GM19193 (cell line): ENCODE measurements around the gene GRM2.

Experiments
- POLR2A ChIP-seq: IDR thresholded peaks from 4 replicates; pipeline ENCODE4 v1.6.1; 2011; ENCODE audit not compliant: insufficient read depth, insufficient read length; ENCODE audit errors: extremely low read depth

The GRM2 gene

DNA sequence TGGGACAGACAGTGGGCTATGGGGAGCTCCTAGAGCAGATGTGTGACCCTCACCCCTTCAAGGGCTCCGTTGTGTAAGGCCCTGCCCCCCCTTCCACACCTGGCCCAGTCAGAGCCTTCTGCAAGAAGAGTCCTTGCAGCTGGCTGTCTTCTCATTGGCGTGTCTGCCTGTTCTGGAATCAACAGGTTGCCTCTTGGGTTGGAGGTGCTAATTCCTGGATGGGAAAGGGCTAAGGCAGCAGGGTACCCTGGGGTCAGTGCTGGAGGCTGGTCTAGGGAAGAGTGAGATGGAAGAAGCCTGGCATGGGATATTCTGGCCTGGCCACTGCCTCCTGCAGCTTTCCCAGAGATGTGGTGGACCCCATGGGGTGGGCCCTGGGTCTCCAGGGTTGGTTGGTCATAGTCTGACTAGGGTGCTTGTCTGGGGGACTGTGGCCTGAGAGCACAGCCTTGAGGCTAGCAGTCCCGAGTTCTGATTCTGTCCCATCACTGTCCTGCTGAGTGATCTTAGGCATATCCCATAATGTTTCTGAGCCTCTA lies 30.7 kb upstream of the GRM2 start:
- no peak for TF ChIP-seq POLR2A

DNA sequence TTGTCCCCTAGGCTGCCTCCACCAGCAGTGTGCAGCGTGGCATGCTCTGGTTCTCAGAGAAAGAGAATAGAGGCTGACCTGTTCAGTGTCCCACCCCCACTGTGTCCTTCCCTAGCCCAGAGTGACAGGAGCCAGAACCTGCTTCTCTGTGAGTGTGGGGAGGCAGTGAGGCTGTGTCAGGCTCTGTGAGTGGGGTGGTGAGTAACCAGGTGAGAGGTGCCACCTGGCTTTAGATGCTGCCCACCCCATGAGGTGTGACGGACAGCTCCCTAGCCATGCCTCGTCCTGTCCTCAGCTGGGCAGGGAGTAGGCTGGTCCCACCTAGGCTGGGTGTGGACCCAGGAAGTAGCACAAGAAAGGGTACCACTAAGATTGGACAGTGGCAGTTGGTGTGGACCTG lies 29.5 kb upstream of the GRM2 start:
- TF ChIP-seq POLR2A: no peak

GRCh38 chr3:51678186-51678585 lies 28.7 kb upstream of the GRM2 start:
- TF ChIP-seq POLR2A: no peak

GRCh38 chr3:51678641-51679040 lies 28.2 kb upstream of the GRM2 start:
- TF ChIP-seq POLR2A: no peak

- no peak for TF ChIP-seq POLR2A
Observed at GRCh38 chr3:51679318-51679717, 27.6 kb upstream of the GRM2 start.

DNA sequence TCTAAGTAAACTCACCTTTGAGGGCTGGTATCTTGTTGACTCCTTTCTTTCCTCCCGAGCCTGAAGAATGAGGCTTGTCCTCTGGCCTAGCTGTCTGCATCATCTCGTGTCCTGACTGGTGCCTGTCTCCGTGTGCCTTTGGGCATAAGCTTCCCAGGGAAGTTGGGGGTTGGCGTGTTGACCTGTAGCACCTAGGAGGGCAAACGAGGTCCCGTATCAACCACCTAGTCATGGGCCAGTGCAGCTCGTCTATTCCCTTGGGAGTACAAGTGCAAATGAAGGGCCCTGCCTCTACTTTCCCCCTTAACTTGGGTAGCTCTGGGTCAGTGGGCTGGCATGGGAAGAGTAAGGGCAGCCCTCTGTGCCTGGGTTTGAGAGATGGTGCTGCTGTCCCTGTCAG lies 27.1 kb upstream of the GRM2 start:
- no peak for TF ChIP-seq POLR2A

- no peak for TF ChIP-seq POLR2A
Observed at GRCh38 chr3:51680196-51680595, 26.7 kb upstream of the GRM2 start.

GRCh38 chr3:51680663-51681230 lies 26.1 kb upstream of the GRM2 start:
- no peak for TF ChIP-seq POLR2A

DNA sequence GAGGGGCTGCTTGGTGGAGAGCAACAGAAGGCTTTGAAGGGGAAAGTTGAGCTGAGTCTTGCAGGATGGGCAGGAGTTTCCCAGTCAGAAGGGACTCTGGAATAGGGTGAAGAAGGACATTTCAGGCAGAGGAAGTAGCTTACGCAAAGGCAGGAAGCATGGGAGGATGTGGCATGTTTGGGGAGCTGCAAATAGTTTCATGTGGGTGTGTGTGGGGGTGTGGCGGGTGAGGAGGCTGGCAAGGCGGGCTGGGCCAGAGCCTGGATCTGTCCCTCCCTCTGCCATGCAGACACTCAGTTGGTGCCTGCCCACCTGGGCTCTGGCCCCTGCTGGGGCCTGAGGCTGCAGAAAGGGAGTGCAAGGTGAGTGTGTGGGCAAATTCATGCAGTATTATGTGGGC lies 25.4 kb upstream of the GRM2 start:
- no peak for TF ChIP-seq POLR2A

DNA sequence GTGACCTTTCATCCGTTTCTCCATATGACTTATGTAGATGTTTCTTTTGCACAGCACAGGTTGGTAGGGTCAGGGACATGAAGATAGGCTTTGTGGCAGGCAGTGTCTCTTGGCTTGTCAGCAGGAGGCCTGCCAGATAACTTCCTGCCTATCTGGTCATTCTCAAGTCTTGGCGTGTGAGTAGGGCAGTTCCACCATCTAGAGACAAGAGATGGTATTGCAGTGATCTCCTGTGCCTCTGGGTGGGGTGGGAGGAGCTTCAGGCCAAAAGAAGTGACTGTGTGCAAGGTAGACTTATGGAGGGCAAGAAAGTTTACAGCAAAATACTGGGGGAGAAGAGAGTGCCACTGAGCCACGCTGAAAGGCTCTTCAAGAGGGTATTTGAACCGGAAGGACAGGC lies 24.8 kb upstream of the GRM2 start:
- TF ChIP-seq POLR2A: no peak

GRCh38 chr3:51682526-51682925 lies 24.3 kb upstream of the GRM2 start:
- no peak for TF ChIP-seq POLR2A

GRCh38 chr3:51683566-51683965 lies 23.3 kb upstream of the GRM2 start:
- TF ChIP-seq POLR2A: no peak

DNA sequence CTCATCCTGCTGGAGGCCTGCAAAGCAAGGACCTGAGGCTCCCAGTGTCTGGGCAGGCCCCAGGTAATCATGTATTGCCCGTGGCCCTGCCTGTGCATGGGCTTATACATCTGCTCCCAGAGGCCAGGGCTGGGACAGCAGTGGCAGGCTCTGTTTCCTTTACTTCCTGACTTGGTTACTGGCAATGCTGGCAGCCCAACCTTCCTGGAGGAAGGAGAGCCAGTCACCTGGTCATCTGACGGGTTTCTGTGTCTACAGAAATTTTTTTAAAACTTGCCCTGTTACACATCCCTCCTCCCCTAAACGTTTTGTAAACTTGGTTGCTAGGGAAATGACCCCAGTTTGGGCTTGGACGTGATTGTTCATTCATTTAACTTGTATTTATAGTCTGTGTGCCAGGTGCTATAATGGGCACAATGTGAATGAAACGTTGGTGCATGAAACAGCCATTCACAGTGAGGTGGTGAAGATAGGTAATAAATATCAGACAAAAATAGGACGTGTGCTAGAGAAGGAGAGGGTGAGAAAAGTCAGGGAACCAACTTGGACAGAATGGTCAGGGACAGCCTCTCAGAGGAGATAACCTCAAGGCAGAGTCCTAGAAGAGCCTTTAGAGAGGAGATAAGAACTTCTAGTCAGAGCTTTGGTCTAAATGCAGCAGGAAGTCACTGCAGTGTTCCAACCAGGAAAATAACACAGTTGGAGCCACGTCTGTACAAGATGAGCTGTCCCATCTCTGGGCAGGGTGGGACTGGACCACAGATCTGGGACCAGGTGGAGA lies 21.7 kb upstream of the GRM2 start:
- no peak for TF ChIP-seq POLR2A

- no peak for TF ChIP-seq POLR2A
Observed at GRCh38 chr3:51686056-51686455, 20.8 kb upstream of the GRM2 start.

DNA sequence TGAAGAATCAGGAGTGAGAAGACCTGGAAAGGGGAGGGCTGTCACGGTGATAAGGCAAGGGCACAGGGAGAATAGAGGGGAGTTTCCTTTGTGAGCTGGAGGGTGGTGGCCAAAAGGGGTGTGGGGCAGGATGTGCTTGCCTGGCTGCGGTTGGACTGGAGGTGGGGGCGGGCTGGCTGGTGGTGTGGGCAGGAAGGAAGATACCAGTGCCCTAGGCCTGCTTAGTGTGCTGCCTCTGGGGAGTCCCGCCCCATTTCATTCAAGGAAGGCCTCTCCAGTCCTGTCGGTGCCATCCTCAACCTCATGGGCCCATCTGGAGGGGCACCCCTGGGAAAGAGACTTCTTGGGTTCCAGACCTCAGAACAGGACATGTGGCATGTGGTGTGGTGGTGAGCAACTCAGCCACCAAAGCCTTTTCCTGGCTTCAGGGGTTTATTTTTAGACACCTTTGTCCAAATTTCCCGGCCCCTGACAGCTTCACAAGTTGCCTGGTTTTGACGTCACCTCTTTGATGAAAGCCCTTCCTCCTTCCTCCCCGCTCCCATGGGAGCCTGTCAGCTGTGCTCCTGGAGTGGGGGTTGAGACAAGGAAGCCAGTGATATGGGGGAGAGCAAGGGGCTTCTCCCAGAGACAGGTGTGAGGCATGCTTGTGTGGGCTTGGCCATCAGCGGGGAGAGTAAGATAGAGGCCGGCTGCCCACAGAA lies 20.2 kb upstream of the GRM2 start:
- TF ChIP-seq POLR2A: peak; percentile 43
